CD4-positive, alpha-beta T cell treated with Interleukin-15 for 4 hours (primary cell): Measurements from ENCODE around the gene ASXL2.
A peak's percentile ranks its signal among the peaks of the same experiment; 100 is the strongest.

ENCODE experiments used
- DNase-seq: peaks from one replicate; pipeline ENCODE4 v3.0.0-alpha.2; 2020; ENCODE audit warnings: low spot score

Gene ASXL2

DNA sequence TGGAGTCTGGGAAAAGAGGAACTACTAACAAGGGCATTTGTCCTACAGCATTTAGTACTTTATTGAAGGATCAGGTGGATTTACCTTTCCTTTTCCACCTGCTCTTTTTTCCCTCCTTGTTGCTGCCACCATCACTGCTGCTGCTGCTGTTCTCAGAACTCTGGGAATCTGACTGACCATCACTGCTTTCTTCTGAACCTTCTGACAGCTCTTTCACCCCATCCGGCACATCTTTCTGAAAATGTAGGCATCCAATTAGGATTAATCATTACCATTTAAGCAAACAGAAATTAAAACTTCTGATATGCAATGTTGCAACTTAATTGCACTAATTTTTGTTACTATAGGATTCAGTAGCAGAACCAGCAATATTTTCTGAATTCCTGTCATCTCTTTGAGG, 79.0 kb downstream of the ASXL2 start:
- no peak for DNase-seq

DNA sequence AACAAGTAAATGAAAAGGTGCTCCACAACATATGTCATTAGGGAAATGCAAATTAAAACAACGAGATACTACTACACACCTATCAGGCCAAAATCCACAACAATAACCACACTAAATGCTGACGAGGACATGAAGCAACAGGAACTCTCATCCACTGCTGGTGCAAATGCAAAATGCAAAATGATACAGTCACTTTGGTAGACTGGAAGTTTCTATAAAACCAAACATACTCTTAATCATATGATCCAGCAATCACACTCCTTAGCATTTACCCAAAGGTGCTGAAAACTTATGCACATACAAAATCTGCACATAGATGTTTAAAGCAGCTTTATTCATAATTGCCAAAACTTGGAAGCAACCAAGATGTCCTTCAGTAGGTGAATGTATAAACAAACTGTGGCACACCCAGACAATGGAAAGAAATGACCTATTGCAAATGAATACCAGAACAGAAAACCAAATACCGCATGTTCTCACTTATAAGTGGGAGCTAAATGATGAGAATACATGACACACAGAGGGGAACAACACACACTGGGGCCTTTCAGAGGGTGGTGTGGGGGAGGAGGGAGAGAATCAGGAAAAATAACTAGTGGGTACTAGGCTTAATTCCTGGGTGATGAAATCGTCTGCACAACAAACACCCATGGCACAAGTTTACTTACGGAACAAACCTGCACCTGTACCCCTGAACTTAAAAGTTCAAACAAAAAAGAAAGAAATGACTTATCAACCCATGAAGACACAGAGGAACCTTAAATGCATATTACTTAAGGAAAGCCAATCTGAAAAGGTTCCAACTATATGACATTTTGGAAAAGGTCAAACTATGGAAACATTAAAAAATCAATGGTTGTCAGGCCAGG, 80.4 kb downstream of the ASXL2 start:
- no peak for DNase-seq

DNA sequence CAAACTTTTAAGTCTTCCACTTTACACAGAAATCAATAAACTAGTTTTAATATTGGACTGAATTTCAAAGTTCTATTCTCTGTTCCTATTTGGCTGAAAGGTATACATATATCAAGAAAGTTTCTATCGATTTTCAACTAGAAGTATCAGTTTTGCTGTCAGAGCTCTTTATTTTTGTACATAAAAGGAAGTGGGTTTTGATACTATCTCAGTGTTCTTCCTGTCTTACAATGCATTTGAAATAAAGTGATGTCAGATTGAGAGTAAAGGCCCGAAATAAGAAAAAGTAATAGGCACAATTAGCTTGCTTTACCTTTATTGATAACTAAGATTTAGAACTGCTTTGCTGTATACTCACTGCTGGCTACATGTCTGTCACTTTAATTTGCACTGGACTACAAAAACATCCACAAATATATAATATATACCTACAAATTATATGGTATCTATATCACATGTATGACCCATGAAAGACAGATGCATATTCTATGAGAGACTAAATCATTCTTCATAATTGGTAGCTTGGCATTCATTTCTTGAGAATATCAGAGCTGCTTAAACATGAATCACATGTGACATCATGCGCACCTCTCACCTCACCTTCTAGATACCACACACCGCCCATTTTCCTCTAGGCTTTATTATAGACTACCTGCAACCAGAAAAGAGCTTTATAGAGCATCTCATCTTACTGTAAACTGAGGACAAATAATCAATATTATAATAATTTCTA, 83.6 kb downstream of the ASXL2 start:
- DNase-seq: peak; percentile 44

DNA sequence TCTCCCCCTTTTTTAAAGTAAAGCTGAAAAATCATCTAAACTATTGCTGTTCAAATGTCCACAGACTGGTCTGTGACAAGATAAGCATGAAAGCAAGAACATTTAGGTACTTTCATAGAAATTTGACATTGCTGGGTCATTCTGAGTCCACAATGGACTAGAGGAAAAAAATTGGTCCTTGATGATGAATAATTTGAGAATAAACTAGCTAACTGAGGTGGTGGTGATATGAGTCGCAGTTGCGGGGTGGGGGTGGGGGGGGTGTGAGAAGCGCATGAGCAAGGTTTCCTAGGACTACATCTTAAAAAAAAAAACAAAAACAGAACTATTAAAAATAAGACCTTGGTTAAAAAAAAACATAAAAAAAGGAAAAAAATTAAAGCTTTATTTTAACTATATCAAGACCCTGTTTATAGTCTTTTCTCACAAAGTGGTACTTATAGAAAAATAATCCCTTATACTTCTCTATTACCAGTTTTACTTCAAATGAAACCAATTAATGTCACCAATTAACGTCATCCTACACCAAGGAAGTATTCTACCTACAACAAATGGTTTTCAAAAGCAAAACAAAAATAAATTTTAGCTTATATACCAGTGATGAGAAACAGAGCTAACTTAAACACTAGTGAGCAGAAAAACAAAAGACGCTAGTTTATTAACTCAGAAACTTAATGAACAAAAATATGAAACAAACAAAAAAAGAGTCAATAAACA, 88.1 kb downstream of the ASXL2 start:
- DNase-seq: peak; percentile 11

DNA sequence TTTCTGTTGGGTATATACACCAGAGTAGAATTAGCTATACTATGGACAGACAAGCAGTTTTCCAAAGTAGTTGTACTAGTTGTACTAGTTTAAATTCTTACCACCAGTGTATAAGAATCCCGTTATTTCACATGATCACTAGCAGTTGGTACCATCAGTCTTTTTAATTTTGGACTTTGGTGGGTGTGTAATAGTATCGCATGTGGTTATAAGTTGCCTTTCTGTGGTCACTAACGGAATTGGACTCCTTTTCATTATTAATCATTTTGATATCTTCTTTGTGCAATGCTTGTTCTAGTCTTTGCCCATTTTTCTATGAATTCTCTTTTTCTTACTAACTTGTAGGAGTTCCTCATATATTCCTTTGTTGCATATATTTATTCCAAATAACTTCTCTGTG, 89.8 kb downstream of the ASXL2 start:
- DNase-seq: no peak

DNA sequence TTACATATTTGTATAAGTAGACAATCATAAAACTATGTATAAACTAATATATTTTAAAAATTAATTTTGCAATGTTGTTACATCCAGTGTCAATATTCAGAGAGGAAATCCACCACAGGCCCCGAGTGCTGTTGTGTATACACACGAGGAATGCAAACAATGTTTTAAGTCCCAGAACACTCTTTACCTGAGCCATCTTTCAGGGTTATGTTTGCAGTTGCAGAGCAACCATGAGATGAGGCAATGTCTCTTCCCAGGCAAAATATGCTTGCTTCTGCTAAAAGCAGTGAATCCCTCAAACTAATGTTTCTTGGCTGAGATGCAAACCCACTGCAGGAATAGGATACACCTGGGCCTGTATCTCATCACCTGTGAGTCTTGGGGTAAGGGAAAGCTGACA, 91.3 kb downstream of the ASXL2 start:
- no peak for DNase-seq

DNA sequence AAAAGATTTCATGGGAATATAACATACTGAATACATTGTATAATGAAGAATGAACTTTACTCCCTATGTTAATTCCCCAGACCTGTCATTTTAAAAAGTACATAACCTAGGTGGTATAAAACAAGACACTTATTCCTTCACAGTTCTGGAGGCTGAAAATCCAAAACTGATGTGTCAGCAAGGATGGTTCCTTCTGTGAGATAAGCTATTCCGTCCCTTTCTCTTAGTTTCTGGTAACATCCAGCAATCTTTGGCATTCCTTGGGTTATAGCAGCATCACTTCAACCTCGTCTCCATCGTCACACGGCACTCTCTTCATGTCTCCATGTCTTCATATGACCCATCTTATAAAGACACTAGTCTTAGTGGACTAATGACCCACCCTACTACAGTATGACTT, 93.9 kb downstream of the ASXL2 start:
- no peak for DNase-seq

DNA sequence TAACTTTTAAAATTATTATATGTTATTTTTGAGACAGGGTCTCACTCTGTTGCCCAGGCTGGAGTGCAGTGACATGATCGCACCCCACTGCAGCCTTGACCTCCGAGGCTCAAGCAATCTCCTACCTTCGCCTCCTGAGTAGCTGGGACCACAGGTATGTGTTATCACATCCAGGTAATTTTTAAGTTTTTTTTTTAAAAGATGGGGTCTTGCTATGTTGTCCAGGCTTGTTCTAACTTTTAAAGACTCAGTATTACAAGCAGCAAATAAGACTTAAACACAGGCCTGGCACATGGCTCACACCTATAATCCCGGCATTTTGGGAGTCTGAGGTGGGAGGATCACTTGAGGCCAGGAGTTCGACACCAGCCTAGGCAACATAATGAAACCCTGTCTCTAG, 101.2 kb downstream of the ASXL2 start:
- no peak for DNase-seq

DNA sequence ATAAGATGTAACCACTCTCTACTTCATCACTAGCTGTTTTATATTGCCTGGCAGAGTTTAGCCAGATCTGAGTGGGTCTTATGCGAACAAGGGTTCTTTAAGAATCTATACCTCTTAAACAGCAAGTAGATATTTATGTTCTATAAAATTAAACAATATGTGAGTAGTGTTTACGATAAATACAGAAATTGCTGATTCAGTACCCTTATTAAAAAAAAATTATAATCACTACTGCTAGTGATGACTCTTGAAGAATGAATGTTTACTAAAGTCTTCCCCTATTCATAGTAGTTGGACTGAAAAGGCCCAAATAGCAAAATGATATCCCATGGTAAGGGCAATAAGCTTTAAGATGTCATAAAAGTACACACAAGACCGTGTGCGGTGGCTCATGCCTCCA, 106.2 kb downstream of the ASXL2 start:
- DNase-seq: no peak

DNA sequence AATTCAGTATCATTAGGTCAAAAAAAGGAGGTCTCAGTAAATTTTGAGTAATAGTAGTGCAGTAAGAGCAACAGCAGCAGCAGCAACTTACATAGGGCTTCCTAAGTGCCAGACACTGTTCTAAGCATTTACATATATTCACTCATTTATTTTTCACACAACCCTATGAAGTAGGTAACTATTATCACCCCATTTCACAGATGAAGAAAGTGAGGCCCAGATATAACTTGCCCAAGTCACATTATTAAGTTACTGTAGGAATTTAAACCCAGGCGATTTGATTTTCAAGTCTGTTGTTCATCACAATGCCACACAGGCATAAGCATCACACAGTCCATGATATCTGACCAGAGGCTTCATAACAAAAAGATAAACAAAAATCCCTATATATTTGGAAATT, 114.7 kb downstream of the ASXL2 start:
- no peak for DNase-seq

DNA sequence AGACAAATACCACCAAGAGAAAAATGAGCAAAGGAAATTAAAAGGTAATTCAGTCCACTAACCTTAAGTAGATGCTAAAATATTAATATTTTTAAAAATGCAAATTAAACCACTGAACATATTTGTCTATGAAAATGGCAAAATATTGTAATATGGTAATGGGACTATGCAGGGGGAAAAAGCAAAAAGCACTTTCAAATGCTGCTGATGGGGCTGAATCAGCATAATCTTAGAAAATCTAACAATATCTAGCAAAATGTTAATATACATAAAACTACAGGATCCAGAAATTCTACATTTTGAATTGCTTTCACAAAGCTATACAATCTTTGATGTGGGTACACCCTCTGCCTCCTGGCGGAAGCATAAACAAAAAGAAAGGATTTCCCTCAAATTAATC, 118.0 kb downstream of the ASXL2 start:
- DNase-seq: no peak

DNA sequence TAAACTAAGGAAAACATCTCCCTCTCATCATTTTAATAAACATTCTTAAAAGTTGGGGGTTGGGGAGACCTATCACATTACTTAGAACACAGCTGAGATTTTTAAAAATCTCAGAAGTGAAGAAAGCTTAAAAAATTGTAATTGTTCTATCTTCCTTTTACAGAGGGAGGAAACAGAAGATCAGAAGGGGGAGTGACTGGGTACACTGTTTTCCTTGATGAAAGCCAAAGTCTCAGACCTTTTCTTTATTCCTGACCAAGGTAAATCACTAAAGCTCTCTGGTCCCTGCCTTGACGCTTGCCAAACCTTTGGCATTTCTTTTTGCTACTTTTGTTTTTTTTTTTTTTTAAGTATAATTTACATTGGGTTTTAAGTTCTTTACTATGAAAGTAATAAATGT, 119.9 kb downstream of the ASXL2 start:
- DNase-seq: no peak

DNA sequence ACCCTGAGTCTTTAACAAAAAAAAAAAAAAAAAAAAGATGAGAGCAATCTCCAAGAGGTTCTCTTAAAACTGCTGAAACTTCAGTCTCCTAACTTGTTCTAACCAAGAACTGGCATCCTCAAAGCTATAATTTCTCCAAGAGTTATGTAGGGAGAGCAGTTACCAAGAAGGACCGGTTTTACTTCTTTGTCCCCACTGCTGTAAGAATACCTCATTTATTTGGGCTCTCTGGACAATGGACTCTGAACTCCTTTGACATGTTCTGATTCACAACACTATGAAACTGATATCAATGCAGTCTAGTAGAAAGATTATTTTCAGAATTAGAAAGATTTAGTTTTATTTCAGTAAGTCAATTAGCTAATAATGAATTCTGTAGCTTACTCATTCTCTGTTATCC, 120.4 kb downstream of the ASXL2 start:
- no peak for DNase-seq

DNA sequence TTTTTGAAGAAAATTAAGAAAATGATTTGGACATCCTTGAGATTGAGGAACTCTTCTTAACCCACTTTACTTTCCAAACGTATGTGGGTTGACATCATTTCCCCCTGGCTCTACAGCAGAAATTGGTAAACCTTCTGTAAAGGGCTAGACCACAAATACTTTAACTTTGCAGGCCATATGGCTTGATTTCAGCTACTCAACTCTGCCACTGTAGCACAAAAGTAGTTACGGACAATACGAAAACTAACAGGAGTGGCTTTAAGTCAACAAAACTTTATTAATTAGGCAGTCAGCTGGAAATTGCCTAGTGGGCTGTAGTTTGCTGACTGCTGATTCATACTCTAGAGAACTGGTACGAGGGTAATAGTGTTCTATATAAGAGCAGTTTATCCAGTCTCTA, 121.8 kb downstream of the ASXL2 start:
- DNase-seq: no peak

DNA sequence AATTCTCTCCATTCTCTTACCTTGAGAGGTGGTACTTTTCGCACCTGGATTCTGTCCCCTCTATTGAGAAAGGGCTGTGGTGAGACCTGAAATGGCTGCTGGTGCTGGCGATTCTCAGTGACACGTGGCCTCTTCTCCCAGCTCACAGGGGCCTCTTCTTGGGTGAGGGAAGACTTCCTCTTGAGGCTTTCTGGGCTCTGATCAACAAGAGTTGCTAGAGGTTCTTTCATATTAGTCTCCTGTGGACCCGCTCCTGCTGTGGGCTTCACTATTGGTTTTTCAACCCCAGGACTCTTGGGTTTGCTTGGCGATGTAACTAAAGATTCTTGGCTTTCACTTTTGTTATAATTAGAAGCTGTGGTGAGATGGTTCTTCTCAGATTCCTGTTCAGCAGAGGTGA, 128.6 kb downstream of the ASXL2 start:
- DNase-seq: no peak

DNA sequence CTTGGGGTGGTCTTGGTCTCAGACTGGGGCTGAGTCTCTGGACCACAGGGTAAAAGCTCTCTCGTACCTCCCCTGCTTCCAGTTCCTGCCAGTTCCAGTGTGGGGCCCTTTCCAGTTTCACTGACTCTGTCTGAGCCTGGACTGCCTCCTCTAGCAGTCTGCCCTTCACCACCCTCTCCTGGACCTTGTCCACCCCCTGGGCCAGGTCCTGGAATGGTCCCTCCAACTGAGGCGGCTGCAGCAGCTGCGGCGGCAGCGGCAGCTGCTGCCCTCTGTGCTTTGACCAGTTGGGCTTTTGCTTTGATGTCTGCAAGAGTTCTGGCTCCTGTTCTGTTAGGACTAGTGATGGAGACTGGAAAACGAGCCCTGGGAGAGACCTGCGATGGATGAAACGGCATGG, 134.2 kb downstream of the ASXL2 start:
- no peak for DNase-seq

DNA sequence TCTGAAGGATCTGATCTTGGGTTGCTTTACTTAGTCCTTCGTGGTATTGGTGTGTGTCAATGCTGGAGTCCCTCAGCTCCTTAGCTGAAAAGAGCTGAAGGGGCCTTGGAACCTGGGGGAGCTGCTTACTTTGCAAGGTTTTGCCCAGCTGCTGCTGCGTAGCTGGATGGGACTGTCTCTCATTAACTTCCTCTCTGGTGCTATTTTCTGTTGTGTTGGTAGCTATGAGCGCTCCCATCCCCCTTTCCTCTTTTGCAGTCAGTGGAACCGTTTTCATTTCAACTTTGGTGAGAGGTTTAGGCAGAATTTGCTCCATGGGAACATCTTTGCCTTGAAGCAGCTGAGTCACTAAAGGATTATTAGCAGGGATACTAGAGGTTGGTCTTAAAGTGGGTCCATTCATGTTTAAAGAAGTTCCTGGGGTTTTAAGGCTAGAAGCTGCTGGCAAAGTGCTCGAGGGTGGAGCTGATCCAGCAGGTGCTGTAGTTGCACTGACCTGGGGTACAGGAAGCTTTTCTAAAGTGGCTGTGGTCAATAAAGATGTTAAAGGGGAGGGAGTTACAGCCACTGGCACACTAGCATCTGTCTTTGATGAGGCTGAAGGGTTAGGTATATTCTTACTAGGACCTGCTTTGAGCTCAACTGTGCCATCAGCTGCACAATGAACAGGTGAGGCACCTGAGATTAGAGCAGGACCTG, 135.0 kb downstream of the ASXL2 start:
- DNase-seq: no peak

DNA sequence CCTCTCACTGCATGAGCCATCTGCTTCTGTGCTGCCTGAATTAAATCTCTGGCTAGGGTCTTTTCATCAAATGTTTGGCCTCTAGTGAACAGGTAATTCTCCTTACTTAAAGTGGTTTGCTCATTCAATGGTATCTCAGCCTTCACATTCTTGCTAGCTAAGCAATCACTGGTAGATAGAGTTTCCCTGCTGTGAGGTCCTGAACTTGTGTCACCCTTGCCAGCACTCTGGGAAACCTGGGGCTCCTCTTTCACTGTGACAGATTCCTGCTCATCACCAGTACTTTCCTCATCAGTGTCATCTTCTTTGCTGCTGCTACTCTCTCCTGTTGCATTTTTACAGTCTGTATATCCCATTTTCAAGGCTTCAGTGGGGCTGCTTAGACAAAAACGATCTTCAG, 135.8 kb downstream of the ASXL2 start:
- DNase-seq: no peak

DNA sequence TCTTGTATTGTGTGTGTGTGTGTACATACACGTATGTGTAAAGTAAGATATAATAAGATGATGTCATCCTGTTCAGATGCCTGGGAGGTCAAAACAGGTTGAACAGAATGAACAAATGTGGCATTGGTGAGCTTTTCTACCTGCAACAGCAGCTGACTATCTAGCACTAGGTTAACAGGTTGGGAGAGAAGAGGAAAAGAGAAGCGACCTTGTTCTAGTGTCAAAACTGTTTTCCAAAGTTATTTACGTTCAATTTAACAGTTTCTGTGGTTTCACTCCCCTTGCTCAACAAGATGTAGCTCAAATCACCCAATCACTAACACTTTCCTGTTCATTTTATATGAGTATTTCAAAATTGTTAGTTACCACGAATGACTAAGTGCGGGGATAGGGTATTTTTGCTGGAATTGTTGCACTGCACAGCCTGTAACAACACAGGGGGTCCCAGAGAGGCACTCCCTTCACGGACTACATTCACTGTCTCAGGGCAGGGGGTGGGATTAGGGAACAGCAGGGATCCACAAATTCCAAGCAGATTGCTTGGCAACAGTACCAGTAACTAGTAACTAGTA, 137.4 kb downstream of the ASXL2 start:
- no peak for DNase-seq

DNA sequence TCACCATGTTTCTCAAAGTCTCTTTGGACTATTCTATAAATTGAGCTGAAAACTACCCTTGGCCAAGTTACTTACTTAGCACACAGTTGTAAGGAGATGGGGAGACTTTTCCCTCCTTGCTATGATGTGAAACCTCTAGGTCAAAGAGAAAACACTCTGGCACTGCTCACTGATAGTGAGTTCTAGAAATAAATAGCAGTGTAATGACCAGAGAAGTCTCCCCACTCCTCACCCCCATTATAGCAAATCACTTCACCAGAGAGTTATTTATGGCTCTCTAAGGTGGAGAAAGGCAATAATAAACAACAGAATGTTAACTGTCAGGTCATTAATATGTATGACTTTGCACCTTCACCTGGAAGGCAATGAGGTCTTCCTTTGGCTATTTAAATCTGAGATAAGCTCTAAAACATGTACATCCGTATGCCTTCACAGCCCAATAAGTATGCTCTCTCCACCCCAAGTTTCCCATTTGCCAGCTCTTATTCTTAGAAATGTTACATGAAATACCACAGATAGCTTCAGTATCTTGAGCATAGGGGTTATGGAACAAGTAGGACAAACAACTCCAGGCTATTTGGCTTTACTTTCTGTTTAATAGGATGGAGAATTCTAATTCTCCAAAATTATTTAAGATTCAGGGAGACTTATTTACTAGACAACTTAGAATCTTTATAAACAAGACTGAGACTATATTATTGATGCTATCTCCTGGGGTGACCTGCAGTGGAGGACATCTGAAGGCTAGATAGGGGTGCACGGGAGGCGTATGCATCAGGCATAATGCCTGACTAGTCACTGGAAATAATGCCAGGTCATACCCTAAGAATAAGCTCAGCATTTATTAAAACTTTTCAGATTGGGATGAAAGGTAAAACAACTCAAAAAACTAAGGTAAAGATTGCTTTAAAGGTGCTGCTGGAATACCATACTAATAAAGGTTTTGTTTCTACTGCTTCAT, 139.6 kb downstream of the ASXL2 start:
- no peak for DNase-seq
